Activated CD8-positive, alpha-beta memory T cell treated with anti-CD3 and anti-CD28 coated beads for 48 hours (primary cell): ENCODE measurements around the gene RASSF5.
"Not testable (repeated sequence)": the region's sequence is repeated elsewhere in the genome, so short reads cannot be mapped to it uniquely, and the experiment has no call there.

Experiments used
- DNase-seq, 3 experiments: peaks; one replicate each; pipeline ENCODE4 v3.0.0-alpha.2; 2020; ENCODE audit warnings: low read depth in 2 of 3, low spot score in 2 of 3

Gene RASSF5

GRCh38 chr1:206626396-206626795, 119.1 kb downstream of the RASSF5 start:
- not testable (repeated sequence) for DNase-seq

GRCh38 chr1:206628916-206629315, 121.6 kb downstream of the RASSF5 start:
- no peak for DNase-seq

GRCh38 chr1:206631085-206631509, 123.8 kb downstream of the RASSF5 start:
- DNase-seq = no peak

GRCh38 chr1:206633708-206634121, 126.4 kb downstream of the RASSF5 start:
- no peak for DNase-seq

- peak in 2 of 3 experiments; percentile 55 to 61 for DNase-seq
Measured at GRCh38 chr1:206634365-206635079, 127.2 kb downstream of the RASSF5 start.

GRCh38 chr1:206635080-206635977, 128.0 kb downstream of the RASSF5 start, which contains the start of gene DYRK3:
TSS of gene DYRK3 (plus strand) at chr1:206635536. CDS start at chr1:206635704, 168 bp downstream.
- DNase-seq = peak; percentile 81 to 93 (median 92)

- no peak for DNase-seq
Measured at GRCh38 chr1:206635978-206636345, 128.6 kb downstream of the RASSF5 start.

GRCh38 chr1:206636671-206637070, 129.3 kb downstream of the RASSF5 start:
- DNase-seq = no peak

- no peak for DNase-seq
Measured at GRCh38 chr1:206637605-206638004, 130.3 kb downstream of the RASSF5 start.
